GM19395 (cell line): Measurements from ENCODE around the gene KRTAP7-1.

Experiments used
- ATAC-seq: cut with Tn5 transposase; IDR thresholded peaks from one replicate; pipeline ENCODE4 v1.9.1; 2021; ENCODE audit warnings: mild to moderate bottlenecking, moderate library complexity; ENCODE audit not compliant: unreplicated experiment

Gene KRTAP7-1, protein sequence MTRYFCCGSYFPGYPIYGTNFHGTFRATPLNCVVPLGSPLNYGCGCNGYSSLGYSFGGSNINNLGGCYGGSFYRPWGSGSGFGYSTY

GRCh38 chr21:30829659-30830058 is at the start of gene KRTAP7-1:
Gene KRTAP7-1 (minus strand): TSS chr21:30829759. CDS start chr21:30829698, 61 bp downstream.
- no peak for ATAC-seq

DNA sequence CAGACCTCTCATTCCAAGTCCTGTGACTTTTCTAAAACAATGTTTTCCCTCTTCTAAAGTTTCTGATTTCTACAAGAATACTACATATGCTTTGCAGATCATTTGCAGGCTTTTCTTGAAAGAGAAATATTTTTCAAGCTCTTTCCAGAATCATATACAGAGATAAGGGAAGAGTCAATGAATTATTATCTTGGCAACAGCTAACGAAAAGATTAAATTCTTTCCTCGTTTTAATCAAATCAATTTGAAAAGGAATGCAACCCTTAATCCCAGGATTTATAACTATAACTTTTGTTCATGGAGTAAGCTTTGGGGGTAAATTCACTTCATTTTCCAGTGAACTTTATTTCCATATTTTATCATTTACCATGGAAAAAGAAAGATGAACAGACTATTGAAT is 45.0 kb upstream of the KRTAP7-1 start:
- no peak for ATAC-seq

- ATAC-seq, result no peak
These were observed 18.3 kb upstream of the KRTAP7-1 start for GRCh38 chr21:30847627-30848500.

- no peak for ATAC-seq
These were observed 13.4 kb upstream of the KRTAP7-1 start for GRCh38 chr21:30842990-30843389.

- no peak for ATAC-seq
These were observed 9.7 kb upstream of the KRTAP7-1 start for GRCh38 chr21:30839304-30839703.

- ATAC-seq, result no peak
These were observed 9.0 kb upstream of the KRTAP7-1 start for GRCh38 chr21:30838536-30838935.

GRCh38 chr21:30831194-30831765 is 1.7 kb upstream of the KRTAP7-1 start:
- no peak for ATAC-seq

DNA sequence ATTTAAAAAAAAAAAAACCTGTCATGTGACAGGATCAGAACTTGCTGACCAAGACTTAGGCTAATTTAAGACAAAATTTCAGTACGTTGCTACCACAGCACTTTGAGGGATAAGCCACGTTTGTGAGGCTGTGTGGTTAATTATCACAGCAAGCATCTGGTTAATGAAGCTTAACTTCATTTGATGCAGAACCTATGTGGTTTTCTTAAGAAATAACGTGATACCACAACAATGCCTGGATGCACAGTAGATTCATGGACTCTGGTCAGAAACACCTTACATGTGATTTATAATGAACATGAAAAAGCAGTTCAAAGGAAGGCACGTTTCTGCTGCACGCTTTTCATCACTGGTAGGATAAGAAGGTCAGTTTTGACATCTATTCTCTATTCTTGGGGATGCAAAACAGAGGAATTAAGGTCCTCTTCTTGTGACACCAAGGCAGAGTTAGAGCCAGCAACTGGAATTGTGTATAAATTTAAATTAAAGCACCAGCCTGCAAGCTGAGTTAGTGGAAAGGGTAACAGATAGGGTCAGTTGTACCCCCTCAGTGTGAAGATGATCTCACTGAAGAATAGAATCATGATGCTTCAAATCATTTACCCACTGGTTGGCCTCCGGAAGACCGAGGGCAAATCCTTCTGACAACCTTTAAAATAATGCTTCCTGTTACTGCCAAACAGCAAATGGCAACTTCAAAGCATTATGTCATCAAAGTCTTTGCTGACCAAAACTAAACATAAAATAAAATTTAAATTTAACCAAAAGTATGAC is 10.5 kb downstream of the KRTAP7-1 start:
- ATAC-seq, result no peak

- no peak for ATAC-seq
These were observed 16.4 kb downstream of the KRTAP7-1 start, which contains the start of gene KRTAP8-1 for GRCh38 chr21:30813174-30813573. Gene KRTAP8-1 (minus strand): TSS chr21:30813274. CDS start chr21:30813220, 54 bp downstream.

- no peak for ATAC-seq
These were observed 29.0 kb downstream of the KRTAP7-1 start for GRCh38 chr21:30800605-30801004.

DNA sequence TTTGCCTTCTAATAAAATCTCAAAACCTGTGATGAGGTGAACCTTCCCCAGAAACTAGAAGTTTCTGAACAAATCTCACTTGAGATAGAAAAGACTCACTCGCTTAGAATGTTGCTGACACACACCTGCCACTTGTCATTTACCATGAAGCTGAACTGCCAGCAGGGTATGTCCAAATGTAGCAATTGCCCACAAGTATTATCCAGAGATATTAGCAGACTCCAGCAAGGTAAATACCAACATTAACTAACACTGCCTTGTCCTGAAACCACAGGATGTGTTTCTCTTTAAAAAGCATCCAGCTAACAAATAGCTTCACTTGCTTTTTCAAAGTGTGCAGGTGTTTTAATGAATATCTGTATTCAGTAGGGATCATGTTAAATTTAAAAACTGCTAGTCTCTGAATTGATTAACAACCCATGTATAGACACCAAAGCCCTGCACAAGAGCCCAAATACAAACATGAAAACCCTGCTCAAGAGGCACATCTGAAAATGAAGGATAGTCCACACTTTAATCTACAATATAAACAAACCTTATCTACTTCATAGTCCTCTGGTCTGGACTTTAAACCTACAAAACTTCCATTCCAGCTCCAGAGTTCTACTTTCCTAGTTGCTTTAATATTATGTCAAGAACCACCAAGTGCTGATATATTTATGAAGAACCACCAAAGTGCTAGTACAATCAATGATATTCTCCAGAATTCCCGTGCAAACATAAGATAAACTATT is 35.8 kb downstream of the KRTAP7-1 start:
- ATAC-seq, result no peak

GRCh38 chr21:30779249-30779648 is 50.3 kb downstream of the KRTAP7-1 start:
- no peak for ATAC-seq
